ENCODE results near the gene DENND6B.

Gene DENND6B

DNA sequence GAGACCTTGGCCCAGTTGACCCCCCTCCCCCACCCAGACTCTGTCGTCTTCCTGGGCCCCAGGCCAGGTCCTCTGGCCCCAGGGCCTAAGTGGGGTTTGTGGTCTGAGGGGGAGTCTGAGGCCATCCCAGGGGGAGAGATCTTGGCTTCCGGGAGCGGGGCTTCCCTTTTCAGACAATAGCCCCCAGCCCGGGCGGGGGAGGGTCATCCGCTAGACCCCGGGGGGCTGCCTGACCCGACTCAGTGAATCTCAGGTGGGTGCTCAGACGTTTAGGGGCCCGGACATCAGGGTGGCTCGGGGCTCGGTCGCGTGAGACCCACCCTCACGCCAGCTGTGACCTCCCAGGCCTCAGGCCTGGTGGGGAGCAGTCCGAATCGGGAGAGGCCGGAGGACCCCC, 57.2 kb downstream of the DENND6B start:
- peak; percentile 43 for DNase-seq

DNA sequence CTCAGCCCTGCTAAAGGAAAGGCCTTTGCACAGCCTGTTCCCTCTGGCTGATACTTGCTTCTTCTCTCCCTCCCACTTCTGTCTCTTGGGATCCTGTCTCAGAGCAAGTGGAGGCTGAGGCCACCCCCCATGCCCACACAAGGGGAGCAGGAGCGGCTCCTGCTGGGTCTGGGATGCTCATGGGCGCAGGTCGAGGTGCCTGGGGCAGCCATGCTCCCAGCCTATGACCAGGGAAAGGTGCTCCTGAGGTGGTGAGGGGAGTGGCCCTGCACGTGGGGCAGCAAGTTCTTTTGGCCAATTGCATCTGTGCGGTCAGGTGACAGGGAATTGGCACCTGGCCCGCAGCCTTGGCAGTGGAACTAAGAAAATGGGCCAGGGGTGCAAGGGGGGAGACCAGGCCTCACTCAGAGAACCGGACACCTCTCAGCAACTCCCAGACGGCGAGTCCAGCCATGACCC, 58.1 kb downstream of the DENND6B start:
- peak; percentile 74 for DNase-seq

DNA sequence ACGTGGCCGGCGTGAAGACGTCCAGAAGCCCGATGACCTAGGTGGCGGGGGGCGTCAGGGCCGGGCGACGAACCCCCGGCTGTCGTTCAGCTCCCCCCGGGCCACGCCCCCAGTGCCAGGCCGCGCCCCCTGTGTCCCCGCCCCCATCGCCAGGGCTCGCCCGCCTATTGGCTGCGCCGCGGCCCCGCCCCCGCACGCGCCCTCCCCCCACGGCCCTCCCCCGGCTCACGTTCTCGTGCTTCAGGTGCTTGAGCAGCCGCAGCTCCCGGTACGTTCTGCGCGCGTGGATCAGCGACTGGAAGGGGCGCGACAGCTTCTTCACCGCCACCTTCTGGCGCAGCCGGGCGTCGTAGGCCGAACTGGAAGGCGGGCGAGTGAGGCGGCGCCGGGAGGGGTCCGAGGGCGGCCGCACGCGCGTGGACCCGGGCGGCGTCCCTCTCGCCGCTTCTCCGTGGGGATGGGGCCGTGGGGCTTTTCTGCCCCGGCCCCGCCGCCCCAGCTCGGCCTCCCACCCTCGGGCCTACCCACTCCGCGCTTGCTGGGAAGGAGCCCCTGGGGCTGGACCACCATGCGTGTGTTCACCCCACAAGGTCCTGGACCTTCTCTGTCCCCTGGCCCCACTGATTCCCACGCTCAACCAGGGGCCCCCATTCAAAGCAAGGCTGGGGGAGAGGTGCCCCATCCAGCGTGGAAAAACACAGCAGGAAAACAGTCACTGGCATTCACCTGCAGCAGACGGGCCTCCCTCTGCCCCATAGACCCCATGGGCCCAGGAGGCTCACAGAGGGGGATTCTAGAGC, 59.0 kb downstream of the DENND6B start:
- peak; percentile 90 for DNase-seq

DNA sequence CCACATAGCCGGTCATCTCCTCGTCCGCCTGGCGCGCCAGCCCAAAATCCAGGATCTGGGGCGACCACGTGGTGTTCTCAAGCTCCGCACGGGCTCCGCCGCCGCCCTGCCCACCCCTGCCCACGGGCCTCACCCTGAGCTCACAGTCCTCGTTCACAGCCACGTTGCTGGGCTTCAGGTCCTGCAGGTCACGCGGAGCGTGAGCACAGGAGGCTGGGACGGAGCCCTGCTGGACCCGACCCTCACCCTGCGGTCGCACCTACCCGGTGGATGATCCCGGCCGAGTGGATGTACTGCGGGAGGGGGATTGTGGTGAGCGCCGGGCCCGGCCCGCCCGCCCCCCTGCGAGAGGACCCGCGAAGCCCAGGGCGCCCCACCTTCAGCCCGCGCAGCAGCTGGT, 59.8 kb downstream of the DENND6B start:
- DNase-seq, result no peak

DNA sequence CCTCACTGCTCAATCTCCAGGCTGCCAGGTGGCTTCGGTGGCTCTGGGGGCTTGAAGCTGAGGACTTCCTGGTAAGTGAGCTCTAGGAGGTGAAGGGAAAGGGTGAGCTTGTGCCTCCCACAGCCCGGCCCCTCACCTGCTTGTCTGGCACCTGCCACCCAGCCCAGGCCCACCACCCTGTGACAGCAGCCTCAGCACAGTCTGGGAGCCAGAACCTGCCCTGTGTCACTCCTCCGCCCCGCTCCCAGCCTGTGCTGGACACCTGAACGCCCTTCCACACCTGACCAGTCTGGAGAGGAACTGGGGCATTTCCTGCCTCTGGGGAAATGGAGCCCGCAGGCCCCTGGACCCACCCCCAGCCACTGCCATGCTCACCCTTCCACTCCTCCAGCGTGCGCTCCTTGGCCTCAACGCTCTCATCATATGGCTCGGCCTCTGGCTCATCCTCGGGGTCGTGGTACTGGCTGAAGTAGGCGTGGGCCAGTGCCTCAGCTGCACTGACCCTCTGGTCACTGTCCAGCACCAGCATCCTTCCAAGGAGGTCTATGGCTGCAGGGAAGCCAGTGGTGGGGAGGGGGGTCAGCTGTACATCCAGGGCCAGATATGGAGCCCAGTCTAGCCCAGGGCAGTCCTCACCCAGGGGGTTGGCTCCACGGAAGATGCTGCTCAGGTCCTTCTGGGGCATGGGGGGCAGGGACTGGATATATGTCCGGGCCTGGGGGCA, 61.7 kb downstream of the DENND6B start:
- no peak for DNase-seq

DNA sequence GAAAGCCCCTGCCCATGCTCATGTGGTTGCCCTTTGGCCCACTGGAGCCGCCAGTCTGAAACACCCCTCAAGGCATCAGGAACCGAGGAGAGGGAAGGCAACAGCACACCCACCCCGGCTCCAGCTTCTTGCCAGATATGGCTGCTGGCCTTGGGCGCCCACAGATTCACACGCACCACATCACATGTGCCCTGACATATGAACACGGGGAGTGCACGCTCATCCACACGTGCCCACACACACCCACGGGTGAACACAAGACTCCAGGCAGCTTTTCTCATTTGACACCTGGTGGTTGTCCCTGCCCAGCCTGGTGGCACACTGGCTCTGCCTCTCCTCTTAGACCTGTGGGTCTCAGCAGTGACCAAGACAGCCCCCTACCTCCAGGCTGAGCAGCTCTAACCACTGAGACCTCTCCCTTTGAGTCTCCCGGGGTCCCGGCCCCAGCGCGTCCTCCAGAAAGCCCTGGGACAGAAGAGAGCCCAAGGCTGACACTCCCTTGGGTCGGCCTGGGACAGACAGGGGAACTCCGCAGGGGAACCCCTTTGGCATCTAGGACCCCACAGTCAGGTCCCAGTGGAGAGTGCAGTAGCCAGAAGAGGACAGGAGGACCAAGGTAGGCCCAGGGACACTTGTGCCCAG, 62.6 kb downstream of the DENND6B start:
- DNase-seq, result no peak

DNA sequence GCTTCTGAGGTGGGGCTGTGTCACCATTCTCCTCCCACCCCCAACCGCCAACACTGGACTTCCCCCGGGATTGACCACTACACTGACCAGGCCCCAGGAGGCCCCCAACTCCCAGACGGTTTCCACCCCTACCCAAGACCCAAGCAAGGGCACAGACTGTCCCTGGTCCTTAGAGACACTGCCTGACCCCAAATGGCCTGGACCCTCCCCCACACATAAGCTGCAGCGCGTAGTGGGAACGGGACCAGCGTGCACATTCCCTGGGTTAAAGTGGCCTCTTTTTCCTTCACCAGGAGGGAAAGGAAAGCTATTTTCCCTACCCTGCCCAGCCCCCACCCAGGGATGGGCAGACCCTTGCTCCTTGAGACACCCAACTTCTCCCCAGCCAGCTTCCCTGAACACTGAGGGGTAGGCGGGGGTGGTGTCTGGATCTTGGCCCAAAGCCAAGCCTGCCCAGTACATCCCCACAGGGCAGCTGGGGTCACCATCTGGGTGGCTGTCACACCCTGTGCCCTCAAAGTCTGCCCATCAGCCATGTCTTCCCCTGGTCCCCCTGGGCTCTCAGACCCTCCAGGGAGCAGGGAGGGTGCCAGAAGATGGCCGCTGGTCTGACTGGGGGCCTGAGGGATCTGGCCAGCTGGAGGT, 63.7 kb downstream of the DENND6B start:
- no peak for DNase-seq

DNA sequence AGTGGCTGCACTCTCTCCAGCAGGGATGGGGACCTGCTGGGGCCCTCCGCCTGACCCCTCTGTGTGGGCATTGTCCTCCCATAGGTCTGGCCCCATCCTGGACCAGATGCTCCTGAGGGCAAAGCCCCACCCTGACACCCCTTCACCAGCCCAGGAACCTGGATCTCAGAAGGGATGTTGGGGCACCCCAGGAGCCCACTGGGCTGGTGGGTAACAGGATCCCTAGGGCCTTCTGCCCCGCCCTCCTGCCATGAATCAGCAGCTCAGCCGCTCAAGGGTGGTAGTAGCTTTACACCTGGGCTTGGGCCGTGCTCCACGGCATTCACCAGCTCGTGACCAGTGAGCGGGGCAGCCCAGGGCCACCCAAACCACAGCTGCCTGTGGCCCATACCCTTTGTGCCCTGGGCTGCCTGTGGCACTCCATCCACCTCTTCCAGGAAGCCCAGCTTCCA, 64.3 kb downstream of the DENND6B start:
- peak; percentile 65 for DNase-seq

DNA sequence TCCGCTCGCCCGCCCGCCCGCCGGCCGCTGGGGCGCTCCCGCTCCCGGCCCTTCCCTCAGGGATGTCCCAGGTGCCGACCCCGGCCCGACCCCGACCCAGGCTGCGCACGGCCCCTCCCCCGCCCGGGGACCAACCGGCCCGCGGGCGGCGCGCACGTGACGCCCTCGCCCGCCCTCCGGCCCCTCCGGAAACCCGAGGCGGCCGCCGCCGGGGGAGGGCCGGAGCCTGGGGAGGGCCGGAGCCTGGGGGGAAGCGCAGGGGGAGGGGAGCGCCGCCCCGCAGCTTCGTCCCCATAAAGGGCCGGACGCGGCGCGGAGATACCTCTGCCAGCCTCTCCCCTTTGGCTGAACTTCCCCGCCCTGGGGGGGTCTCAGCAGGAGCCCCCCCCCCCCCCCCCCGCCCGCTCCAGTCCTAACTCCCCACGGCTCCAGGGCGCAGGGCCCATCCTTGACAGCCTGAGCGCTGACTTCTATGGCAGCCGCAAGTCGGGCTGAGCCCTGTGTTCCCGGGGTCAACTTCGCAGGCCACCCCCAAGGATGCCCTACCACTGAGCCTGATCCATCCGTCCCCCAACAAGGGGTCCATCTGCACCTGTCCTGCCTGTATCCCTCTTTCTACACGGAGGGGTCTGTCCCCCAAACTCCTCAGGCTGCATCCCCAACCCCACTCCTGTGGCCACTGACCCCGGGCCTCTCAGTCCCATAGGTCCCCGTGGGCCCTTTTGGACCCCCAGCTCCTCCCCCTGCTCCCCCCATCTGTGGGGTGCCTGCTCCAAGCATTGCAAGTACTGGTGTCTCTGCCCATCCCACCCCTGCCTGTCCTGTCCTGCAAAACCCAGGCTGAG, 65.0 kb downstream of the DENND6B start, which contains the start of gene MAPK12:
Gene MAPK12 (minus strand): TSS at position 69 of the 845 bp plus-strand sequence. CDS start 174 bp downstream, outside the sequence.
- peak; percentile 71 for DNase-seq

DNA sequence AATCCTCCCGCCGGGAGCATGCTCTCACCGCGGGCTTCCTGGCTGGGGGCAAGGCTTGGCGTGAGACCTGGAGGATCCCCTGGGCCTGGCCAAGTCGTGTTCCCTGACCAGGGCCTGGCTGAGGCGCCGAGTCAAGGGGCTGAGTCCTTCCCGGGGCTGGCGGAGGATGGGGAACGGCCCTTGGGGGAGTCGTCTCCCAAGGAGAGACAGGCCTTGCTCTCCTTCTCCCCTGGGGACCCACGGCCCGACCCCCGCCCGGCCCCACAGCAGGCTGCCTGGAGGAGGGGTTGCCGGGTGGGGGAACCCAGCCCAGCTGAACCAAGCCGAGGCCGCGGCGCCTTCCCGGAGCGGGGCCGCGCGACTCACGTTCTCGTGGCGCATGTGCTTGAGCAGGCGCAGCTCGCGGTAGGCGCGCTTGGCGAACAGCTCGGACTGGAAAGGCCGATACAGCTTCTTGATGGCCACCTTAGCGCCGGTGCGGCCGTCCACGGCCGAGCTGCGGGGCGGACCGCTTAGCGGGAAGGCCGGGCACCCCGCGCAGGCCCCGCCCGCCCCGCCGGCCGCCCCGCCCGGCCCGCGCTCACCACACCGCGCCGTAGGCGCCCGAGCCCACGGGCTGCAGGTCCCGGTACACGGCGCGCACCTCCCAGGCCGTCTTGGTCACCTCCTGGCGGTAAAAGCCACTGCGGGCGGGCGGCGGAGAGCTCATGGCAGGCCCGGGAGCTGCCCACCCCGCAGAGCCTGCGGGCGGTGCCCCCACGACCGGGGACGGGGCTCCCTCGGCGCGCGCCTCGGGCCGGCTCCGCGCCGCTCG, 65.8 kb downstream of the DENND6B start:
- peak; percentile 81 for DNase-seq

DNA sequence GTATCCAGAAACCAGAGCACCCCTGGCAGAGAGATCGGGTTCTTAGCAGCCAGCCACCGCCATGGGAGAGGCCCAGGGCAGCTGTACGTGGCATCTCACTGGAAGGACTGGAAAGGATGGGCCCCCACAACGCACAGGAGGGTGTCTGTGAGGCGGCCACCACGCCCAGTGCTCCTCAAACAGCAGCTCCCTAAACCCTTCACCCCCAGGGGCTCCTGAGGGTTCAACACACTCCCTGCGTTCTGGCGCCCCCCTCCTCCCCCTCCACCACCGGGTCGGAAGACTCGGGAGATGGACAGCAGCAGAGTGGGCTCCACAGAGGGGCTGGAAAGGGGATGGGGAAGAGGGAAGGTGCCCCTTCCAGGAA, 66.4 kb downstream of the DENND6B start:
- peak; percentile 41 for DNase-seq

DNA sequence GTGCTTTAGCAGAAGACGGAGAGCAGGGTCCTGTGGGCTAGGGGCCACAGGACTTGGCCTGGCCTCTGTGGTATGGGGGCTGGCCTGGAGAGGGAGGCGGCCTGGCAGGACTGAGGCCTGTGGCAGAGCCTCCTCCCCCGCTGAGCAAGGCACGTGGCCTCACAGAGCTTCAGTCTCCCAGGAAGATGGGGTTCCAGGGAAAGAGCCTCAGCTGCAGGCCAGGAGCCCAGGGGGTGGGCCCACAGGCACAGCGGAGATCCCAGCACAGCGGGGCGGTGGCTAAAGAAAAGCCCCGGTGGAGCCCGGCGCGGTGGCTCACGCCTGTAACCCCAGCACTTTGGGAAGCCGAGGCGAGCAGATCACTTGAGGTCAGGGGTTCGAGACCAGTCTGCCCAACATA, 67.5 kb downstream of the DENND6B start:
- no peak for DNase-seq

Data from DMS53 (cell line).